DMS53 treated with DMSO at 0.1 percent for 48 hours (cell line): ENCODE measurements around the gene SLC38A2.
"Not testable (repeated sequence)": the region's sequence is repeated elsewhere in the genome, so short reads cannot be mapped to it uniquely, and the experiment has no call there.

Experiments
- DNase-seq: peaks from one replicate; lab custom pipeline; 2025; ENCODE audit not compliant: unreplicated experiment; lab: John Stamatoyannopoulos, UW

Gene SLC38A2

GRCh38 chr12:46372544-46373300 is at the start of gene SLC38A2:
TSS of gene SLC38A2 (minus strand) at chr12:46372773. CDS start at chr12:46371293, 1,480 bp downstream.
- peak; percentile 97 for DNase-seq

GRCh38 chr12:46419675-46420074 is 47.1 kb upstream of the SLC38A2 start:
- DNase-seq = no peak

- DNase-seq = no peak
These were observed 43.0 kb upstream of the SLC38A2 start for GRCh38 chr12:46415552-46415951.

DNA sequence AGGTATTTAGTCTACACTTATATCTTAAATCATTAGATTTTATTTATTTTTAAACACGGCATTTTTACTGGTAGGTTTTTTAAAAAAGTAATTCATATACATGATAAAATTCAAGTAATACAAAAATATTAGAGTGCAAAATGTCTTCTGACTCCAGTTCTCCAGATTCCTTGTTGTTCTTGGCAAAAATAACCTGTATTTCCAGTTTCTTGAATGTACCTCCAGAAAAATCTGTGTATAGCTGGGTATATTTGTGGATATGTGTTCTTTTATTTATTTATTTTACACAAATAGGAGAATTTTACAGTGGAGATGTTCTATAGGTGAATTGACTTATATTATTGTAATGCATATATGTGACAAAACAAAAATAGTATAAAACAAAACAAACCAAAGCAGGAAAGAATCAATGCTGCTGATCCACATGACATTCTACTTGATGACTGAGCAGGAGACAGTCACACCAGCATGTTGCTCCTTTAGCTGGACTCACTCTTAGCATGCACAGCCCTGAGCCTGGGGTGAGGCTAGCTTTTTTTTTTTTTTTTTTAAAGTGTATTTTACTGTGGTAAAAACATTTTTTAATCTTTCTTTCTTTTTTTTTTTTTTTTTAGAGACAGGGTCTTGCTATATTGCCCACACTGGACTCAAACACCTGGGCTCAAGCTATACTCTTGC is 42.2 kb upstream of the SLC38A2 start:
- DNase-seq = peak; percentile 45

DNA sequence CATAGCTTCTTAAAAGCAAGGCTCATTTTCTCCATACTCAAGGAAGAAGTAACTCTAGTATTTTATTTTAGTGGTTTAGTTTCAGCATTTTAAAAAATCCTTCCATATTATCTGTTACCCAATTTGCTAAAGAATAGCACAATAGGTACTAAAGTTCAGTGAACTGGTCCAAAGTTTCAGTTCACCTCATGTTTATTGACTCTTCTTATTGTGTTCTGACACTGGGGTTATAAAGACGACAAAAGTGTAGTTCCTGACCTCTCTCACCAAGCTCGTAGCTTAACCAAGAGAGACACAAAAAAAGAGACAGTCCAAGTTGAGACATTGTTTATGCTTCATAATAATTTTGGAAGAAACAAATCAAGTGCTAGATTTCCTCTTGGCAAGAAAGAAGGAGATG is 40.8 kb upstream of the SLC38A2 start:
- DNase-seq = no peak

DNA sequence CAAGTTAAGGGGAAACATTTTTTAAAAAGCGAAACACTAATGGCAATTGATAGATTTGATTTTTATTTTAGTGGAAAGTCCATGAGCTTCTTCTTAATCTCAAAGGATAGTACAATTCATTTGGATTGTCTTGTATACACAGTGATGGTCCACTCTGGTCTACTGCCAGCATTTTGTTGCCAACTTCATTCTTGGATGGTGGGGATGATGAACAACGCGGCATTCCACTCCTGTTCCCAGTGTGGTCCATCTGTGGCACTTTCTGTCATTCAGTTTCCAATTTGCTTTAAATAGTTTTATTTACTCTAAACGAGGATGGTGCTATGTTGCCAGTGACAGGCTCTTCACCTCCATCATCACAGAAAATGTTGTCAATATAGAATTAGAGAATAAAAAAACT is 40.3 kb upstream of the SLC38A2 start:
- DNase-seq = no peak

- no peak for DNase-seq
These were observed 37.9 kb upstream of the SLC38A2 start for GRCh38 chr12:46410495-46410894.

GRCh38 chr12:46409974-46410373 is 37.4 kb upstream of the SLC38A2 start:
- no peak for DNase-seq

DNA sequence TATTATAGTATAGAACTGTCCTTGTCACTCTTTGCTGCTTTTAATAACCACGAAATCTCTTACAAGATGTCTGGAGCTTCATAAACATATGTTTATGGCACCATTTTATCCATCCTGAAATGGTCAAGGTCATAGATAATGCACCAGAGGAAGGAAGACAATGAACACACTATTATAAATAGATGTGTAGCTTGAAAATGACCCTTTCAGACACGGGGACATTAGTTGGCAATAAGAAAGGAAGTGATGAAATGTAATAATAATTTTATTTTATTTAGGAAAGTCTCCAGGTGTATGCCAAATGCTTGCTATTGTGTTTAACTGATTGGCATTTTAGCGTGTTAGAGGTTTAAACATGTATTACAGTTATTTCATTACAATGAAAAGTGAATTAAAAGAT is 36.8 kb upstream of the SLC38A2 start:
- no peak for DNase-seq

- DNase-seq = no peak
These were observed 35.9 kb upstream of the SLC38A2 start for GRCh38 chr12:46408441-46408840.

GRCh38 chr12:46407361-46407760 is 34.8 kb upstream of the SLC38A2 start:
- no peak for DNase-seq

DNA sequence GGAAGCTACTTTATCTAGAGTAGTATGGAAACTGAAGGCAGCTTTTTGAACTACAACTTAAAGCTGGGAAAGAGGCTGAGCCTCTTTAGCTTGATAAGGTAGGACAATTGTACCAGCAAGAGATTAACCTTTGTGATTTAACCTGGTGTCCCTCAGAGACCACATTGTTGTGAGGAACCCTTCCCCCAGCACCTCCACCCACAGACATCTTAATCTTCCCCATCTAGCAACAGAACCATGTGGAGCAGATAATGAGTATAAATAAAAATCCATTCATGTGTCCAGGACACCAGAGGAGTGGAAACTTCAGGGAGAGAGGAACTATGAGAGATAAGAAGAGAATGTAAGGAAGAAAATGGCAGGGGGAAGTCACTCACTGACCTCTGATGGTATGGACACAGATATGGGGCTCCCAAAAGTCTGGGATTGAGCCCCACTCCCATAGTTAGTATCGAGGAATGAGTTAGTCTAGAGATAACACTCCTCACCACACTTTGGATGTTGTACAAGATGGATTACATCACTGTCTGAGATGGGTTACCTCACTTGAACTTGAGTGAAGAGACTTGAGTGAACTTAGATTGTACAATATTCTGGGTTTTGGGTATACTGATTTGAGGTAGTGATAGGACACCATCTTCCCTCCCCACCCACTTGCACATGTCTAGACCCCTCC is 33.9 kb upstream of the SLC38A2 start:
- no peak for DNase-seq

GRCh38 chr12:46404733-46405132 is 32.2 kb upstream of the SLC38A2 start:
- no peak for DNase-seq

DNA sequence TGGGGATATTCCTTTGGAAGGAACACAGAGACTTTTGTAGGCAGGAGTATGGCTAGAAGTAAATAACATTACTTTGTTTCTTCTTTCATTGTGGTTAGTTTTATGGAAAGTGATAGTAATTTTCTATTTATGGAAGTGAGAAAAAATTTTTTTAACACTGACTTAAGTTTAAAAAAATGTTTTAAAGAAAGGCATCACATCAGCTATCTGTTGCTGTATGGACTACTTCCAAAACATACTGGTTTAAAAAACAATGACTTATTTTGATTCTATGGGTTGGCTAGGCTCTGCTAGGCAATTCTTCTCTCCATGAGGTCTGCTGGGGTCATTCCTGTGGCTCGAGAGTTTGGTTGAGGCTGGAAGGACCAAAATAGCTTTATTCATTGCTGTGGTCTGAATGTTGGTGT is 31.7 kb upstream of the SLC38A2 start:
- no peak for DNase-seq

GRCh38 chr12:46403719-46404070 is 31.1 kb upstream of the SLC38A2 start:
- DNase-seq = no peak

DNA sequence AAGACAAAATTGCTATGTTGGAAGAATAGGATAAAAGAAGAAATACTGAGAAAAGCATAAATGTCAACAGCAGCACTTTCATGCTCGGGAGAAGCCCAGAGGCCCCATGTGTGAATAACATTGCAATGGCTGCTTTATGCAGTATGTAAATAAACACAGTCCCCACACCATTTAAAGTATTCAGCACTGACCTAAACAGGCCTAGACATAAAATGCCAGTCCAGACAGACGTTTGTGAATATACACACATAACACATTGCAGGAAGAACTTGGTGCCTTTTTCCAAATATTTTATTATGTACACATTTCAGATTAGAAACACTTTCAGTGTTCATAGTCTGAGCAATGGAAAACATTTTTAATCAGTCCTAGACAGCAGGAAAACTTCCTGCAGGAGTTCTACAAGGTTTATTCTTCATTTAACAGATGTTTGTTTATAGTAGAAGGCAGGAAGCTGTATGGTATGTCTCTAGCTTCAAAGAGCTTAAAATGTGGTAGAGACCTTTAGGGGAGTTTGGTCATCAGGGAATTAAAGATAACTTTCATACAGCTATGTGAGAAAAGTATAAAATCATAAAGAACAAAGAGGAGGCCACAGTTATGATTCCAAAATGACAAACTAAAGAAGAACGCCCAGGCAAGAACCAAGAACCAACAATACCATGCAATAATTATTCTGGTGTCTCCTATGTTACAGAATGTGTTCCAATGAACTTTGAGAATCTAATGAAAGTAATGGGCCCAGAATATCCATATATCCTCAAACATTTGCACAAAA is 30.6 kb upstream of the SLC38A2 start:
- peak; percentile 55 for DNase-seq

DNA sequence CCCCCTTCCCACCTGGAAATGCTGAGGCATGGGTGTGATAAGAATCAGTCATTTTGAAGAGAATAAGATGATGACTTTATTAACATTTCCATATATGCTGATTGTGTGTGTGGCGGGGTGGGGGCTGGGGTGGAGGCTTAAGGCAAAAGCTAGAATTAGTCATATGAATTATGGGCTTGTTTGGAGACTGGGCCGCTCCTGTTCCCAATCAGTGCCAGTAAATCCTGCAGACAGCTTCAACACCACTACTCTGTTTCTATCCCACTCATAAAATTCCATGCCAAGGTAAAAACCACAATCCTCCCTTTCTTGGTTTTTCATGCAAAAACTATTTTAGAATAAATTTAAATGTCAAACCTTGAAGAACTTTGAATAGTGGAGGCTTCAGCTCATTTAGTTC is 29.9 kb upstream of the SLC38A2 start:
- DNase-seq = no peak

- DNase-seq = no peak
These were observed 29.1 kb upstream of the SLC38A2 start for GRCh38 chr12:46401662-46402061.

- no peak for DNase-seq
These were observed 27.8 kb upstream of the SLC38A2 start for GRCh38 chr12:46400406-46400805.

GRCh38 chr12:46399461-46400248 is 27.1 kb upstream of the SLC38A2 start:
- not testable (repeated sequence) for DNase-seq

- DNase-seq = no peak
These were observed 24.3 kb upstream of the SLC38A2 start for GRCh38 chr12:46396826-46397225.
